PC-3 (cell line): Measurements from ENCODE around the gene PTPRN2.

Experiments used
- EZH2phosphoT487 ChIP-seq: fragments of 300-600 bp; sonication (generic); IDR thresholded peaks from 2 replicates; pipeline ENCODE4 v1.6.1; 2018; ENCODE audit warnings: mild to moderate bottlenecking, antibody characterized with exemption, low read length, borderline replicate concordance
- TF ChIP-seq, protein P1 (sequence below): fragments of 300-600 bp; sonication (generic); conservative IDR thresholded peaks from 2 replicates; pipeline ENCODE4 v1.5.1; 2017; ENCODE audit warnings: antibody characterized with exemption, low read depth, mild to moderate bottlenecking, low read length

DNA sequence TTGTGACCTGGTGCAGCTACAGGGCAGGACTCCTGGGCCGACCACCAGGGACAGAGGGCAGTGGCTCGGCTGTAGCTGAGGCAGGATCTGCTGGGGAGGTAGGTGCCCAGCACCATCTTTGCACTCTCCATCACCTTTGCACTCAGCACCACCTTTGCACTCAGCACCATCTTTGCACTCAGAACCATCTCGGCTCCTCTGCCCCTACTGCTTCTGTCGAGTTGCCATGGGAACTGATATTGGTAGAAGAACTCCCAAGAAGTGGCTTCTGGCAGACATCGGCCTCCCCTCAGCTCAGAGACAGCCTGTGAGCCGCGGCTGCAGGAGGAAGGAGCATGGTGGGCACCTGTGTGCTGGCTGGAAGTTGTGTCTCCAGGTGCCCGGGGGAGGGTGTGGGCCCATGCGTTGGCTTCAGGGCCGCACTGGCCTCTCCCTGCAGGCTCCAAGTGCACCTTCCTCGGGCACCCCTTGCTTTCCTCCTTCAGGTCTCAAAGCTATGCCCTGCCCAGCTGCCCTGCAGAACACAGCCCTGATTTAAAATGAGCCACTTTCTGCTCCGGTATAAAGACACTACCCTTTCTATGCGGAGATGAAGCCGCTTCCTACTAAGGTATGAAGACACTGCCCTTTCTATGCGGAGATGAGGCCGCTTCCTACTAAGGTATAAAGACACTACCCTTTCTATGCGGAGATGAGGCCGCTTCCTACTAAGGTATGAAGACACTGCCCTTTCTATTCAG is 514.5 kb downstream of the PTPRN2 start:
- TF ChIP-seq, protein P1, sequence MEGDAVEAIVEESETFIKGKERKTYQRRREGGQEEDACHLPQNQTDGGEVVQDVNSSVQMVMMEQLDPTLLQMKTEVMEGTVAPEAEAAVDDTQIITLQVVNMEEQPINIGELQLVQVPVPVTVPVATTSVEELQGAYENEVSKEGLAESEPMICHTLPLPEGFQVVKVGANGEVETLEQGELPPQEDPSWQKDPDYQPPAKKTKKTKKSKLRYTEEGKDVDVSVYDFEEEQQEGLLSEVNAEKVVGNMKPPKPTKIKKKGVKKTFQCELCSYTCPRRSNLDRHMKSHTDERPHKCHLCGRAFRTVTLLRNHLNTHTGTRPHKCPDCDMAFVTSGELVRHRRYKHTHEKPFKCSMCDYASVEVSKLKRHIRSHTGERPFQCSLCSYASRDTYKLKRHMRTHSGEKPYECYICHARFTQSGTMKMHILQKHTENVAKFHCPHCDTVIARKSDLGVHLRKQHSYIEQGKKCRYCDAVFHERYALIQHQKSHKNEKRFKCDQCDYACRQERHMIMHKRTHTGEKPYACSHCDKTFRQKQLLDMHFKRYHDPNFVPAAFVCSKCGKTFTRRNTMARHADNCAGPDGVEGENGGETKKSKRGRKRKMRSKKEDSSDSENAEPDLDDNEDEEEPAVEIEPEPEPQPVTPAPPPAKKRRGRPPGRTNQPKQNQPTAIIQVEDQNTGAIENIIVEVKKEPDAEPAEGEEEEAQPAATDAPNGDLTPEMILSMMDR: no peak
- no peak for TF ChIP-seq EZH2phosphoT487
